ENCODE results near the gene HMSD. TPM values are rescaled to one million over a fixed set of nuclear protein-coding genes. Genes with fewer than 3 reads are reported as not detected.

Gene HMSD
- total and polyA plus RNA-seq, 2 of the 4 experiments (the other 2 are of a cell fraction): 0.17 to 0.36 TPM

DNA sequence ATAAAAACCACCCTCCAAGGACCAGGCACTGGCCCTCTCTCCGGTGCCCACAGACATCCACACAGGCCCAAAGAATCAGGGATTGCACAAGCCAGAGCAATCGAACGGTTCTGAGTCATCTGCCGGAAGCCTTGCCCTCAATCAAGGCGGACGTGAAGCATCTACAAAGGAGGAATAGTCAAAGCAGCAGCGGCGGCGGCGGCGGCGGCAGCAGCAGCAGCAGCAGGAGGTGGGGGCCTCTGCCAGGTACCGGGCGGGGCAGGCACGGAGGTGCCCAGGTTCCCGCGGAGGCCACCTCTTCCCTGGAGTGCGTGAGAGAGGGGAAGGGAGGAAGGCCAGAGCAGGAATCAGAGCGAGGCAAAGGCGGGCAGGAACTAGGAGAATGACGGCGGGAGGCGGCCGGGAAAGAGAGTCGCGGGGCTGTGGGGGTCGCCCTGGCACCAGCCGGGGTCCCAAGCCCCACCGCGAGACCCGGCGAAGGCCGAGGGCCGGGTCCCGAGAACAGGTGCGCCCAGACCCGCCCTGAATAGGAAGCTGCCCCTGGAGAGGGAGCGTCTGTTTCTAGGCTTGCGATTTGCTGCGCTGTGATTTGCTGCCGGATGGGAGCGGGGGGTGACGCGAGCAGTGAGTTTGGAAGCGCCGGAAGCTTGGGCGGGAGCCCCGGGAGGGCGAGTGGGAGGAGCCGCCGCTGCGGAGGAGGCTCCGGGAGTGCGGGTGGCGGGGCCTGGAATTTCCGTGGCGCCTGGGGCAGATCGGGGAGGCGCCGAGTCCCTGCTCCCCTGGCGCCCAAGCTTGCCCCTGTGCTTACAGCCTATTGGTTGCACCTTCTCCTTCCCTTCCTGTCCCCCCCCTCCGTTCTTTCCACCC is 21.1 kb downstream of the HMSD start, which contains the start of gene SERPINB8 (continued):
- TF ChIP-seq CHD1 (IDR thresholded peaks at IDR 0.05; ENCODE audit: low read depth, low read length): no peak
- TF ChIP-seq MAFK (IDR thresholded peaks at IDR 0.05; ENCODE audit: low read depth, low read length): no peak; the same call in 1 of the 2 replicates
- TF ChIP-seq MXI1 (IDR thresholded peaks at IDR 0.05; ENCODE audit: borderline replicate concordance, low read depth, low read length): no peak
- peak; percentile 89 for TF ChIP-seq POLR2A (IDR thresholded peaks at IDR 0.05; ENCODE audit: low read depth, low read length)

GRCh38 chr18:63970809-63971205 is 21.7 kb downstream of the HMSD start:
- ChIA-PET CTCF (interaction anchor here (0.7 kb wide), 1 partner anchor 9 kb away, joined by 3 read pairs; no protein-coding TSS in a partner anchor), POLR2A (ENCODE audit: unreplicated experiment) (interaction anchor here (0.5 to 0.7 kb wide), 2 partner anchors 20 to 526 kb away, joined by 3 to 4 read pairs; no protein-coding TSS in a partner anchor)
- Histone ChIP-seq H3K9me1 (ENCODE audit: insufficient read depth, low read length) (peaks cover 8% of the 10 kb centered on the region), H2AFZ (replicated peaks; ENCODE audit: low read length, poor library complexity) (peak overlapping the region; percentile 92), H4K20me1 (ENCODE audit: insufficient read depth, low read length) (no peaks in the 10 kb centered on the region), H2BK20ac (ENCODE audit: low read depth, low read length) (peak overlapping the region; percentile 67), H3K4ac (ENCODE audit: low read depth, low read length) (peak overlapping the region; percentile 97), H4K8ac (ENCODE audit: low read depth in 2 of 2, low read length in 2 of 2) (peak overlapping the region; percentile 77 to 96), H3K9ac (ENCODE audit: low read depth, low read length) (peak overlapping the region; percentile 81), H3K27ac (ENCODE audit: insufficient read depth, low read length) (peak overlapping the region; percentile 86), H2BK15ac (ENCODE audit: low read depth, low read length) (peak overlapping the region; percentile 76; the same call in 1 of the 3 replicates), H2BK120ac (ENCODE audit: low read depth, low read length) (peak overlapping the region; percentile 67), H3K79me1 (ENCODE audit: low read depth in 1 of 2, low read length in 2 of 2) (peaks cover 13 to 29% of the 10 kb centered on the region in 2 experiments; a peak in 3 of 4 replicates), H3K14ac (replicated peaks; ENCODE audit: low read depth, low read length) (peak overlapping the region; percentile 89), H3K36me3 (ENCODE audit: control insufficient read depth, insufficient read depth, low read length) (no peaks in the 10 kb centered on the region), H2AK9ac (replicated peaks; ENCODE audit: low read depth, low read length, poor library complexity) (peak overlapping the region; percentile 93), H4K5ac (ENCODE audit: low read depth, low read length) (peak overlapping the region; percentile 92), H3K18ac (ENCODE audit: low read depth, low read length) (peak overlapping the region; percentile 75), H3K4me3 (ENCODE audit: insufficient read depth, low read depth, low read length) (peak overlapping the region; percentile 61), H2AK5ac (ENCODE audit: low read depth, low read length) (peak overlapping the region; percentile 82), H3K27me3 (ENCODE audit: control insufficient read depth, insufficient read depth, low read length) (no peaks in the 10 kb centered on the region), H2BK5ac (ENCODE audit: low read depth, low read length, poor library complexity, severe bottlenecking) (peak overlapping the region; percentile 76), H3K4me1 (ENCODE audit: control insufficient read depth, insufficient read depth, low read length) (peaks cover 12% of the 10 kb centered on the region), H3K4me2 (ENCODE audit: low read depth, low read length) (peak overlapping the region; percentile 90), H4K91ac (ENCODE audit: insufficient read depth, low read depth, low read length) (peak overlapping the region; percentile 92), H3K9me3 (ENCODE audit: control insufficient read depth, insufficient read depth, low read length) (no peaks in the 10 kb centered on the region), H3K23ac (ENCODE audit: low read depth, low read length) (peak overlapping the region; percentile 81), H3K56ac (ENCODE audit: extremely low read depth, insufficient read depth, low read length) (peak overlapping the region; percentile 91)
- BruUV-seq (replicated peaks): no TSS peak
- in situ Hi-C loops (cut with MboI; ENCODE audit: low sequenced_read_pairs): no loop called here
- 7% methylated on average over 3 of the region's 18 CpGs; no CpG with 5 or more reads in 1 of the 2 experiments for WGBS, 2 experiments (ENCODE audit: extremely low coverage in 2 of 2, insufficient read length in 1 of 2)
- intact Hi-C loops (cut with micrococcal nuclease): no loop called here
- dilution Hi-C loops (cut with HindIII; ENCODE audit: low sequenced_read_pairs, unreplicated experiment): no loop called here
- peak; percentile 58 for ATAC-seq (ENCODE audit: low read depth)
- peak; percentile 21 for DNase-seq
- TF ChIP-seq MAZ (IDR thresholded peaks at IDR 0.05; ENCODE audit: borderline replicate concordance, low read depth, low read length) (no peak), SMC3 (IDR thresholded peaks at IDR 0.05; ENCODE audit: low read depth, low read length) (no peak), CHD1 (IDR thresholded peaks at IDR 0.05; ENCODE audit: low read depth, low read length) (no peak), MXI1 (IDR thresholded peaks at IDR 0.05; ENCODE audit: borderline replicate concordance, low read depth, low read length) (no peak), FOS (IDR thresholded peaks at IDR 0.05; ENCODE audit: low read depth, low read length) (no peak), USF2 (IDR thresholded peaks at IDR 0.05; ENCODE audit: low read depth, low read length) (no peak), CTCF (conservative IDR thresholded peaks at IDR 0.05; ENCODE audit: low read depth, low read length) (no peak), RAD21 (IDR thresholded peaks at IDR 0.05; ENCODE audit: low read length) (no peak), NFE2L2 (IDR thresholded peaks at IDR 0.05; ENCODE audit: low read depth, low read length) (no peak)

All from IMR-90 (cell line).